Right renal pelvis (tissue), 4 donors: ENCODE measurements around the gene ACOT7. TPM values are rescaled to one million over a fixed set of nuclear protein-coding genes. Genes with fewer than 3 reads are reported as not detected.

Source experiments
- DNase-seq, 4 donors: peaks; one replicate each; pipeline ENCODE4 v3.0.0-alpha.2; 2013; ENCODE audit warnings: low read depth in 4 of 4, low spot score in 3 of 4, missing footprints in 1 of 4
- polyA plus RNA-seq, 4 donors: library from polyadenylated mRNA; unstranded; fragments of 120-200 nt; gene quantifications; one replicate each; pipeline ENCODE4 v1.2.1, GENCODE V29; 2013; ENCODE audit not compliant: insufficient read length in 4 of 4

The ACOT7 gene
- polyA plus RNA-seq, 4 donors, result 28.7 to 35.0 (median 31.5) TPM

- no peak for DNase-seq
These were observed 99.3 kb downstream of the ACOT7 start for GRCh38 chr1:6294080-6294889.

GRCh38 chr1:6292102-6292501 is 101.5 kb downstream of the ACOT7 start:
- DNase-seq, result no peak

- DNase-seq, result no peak
These were observed 104.9 kb downstream of the ACOT7 start for GRCh38 chr1:6288665-6289064.

- no peak for DNase-seq
These were observed 105.5 kb downstream of the ACOT7 start for GRCh38 chr1:6288026-6288425.

- no peak for DNase-seq
These were observed 106.1 kb downstream of the ACOT7 start for GRCh38 chr1:6287431-6287886.

GRCh38 chr1:6287029-6287428 is 106.5 kb downstream of the ACOT7 start:
- DNase-seq, result no peak

- no peak for DNase-seq
These were observed 107.3 kb downstream of the ACOT7 start for GRCh38 chr1:6286266-6286665.

- DNase-seq, result no peak
These were observed 108.2 kb downstream of the ACOT7 start for GRCh38 chr1:6285336-6285735.

GRCh38 chr1:6282577-6283270 is 110.8 kb downstream of the ACOT7 start:
- no peak for DNase-seq

- no peak for DNase-seq
These were observed 111.8 kb downstream of the ACOT7 start for GRCh38 chr1:6281511-6282402.

GRCh38 chr1:6280761-6281451 is 112.7 kb downstream of the ACOT7 start:
- no peak for DNase-seq

- no peak for DNase-seq
These were observed 113.8 kb downstream of the ACOT7 start for GRCh38 chr1:6279613-6280383.

- no peak for DNase-seq
These were observed 114.5 kb downstream of the ACOT7 start for GRCh38 chr1:6279066-6279465.

- DNase-seq, result no peak
These were observed 115.3 kb downstream of the ACOT7 start for GRCh38 chr1:6278263-6278662.

GRCh38 chr1:6276811-6277555 is 116.6 kb downstream of the ACOT7 start:
- DNase-seq, result no peak

GRCh38 chr1:6275826-6276782 is 117.5 kb downstream of the ACOT7 start:
- peak in 1 of 4 donors; percentile 63 for DNase-seq

- no peak for DNase-seq
These were observed 118.9 kb downstream of the ACOT7 start for GRCh38 chr1:6274622-6275139.

- no peak for DNase-seq
These were observed 119.5 kb downstream of the ACOT7 start for GRCh38 chr1:6274102-6274501.
